C4-2B (cell line): ENCODE results near the gene CCR5AS.

Source experiments
- H3K27ac ChIP-seq: fragments of 450-650 bp; 2 replicates; pipeline ENCODE4 v1.5.1; 2017
- ZFX ChIP-seq: fragments of 450-650 bp; IDR thresholded peaks from 2 replicates; pipeline ENCODE4 v1.6.1; 2017
- TF ChIP-seq, protein P1 (sequence below): fragments of 450-650 bp; conservative IDR thresholded peaks from 2 replicates; pipeline ENCODE4 v1.5.1; 2017; ENCODE audit warnings: mild to moderate bottlenecking

CCR5AS gene

DNA sequence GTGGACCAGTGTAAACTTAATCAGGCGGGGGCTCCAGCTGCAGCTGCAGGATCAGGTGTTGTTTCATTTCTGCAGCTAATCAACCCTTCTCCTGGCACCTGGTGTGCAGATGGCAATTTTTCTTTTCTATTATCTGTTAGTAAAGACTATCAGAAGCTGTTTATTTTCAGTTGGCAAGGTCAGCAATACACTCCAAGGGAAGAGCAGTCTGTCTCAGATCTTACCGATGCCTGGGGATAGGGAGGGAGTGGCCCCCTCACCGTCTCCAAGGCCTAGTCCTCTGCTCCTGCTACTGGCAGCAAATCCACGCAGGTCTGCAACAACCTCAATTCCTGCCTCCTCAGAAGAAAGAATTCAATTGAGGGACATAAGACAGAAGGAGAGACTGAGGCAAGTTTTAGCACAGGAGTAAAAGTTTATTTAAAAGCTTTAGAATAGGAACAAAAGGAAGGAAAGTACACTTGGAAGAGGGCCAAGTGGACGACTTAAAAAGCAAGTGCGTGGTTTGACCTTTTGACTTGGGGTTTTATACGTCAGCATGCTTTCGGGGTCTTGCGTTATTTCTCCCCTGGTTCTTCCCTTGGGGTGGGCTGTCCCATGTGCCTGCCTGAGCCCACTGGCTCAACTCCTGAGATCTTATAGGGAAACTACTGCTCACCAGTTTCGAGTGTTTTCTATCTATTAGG is 9.4 kb upstream of the CCR5AS start:
- no peak for TF ChIP-seq ZFX
- TF ChIP-seq, protein P1, sequence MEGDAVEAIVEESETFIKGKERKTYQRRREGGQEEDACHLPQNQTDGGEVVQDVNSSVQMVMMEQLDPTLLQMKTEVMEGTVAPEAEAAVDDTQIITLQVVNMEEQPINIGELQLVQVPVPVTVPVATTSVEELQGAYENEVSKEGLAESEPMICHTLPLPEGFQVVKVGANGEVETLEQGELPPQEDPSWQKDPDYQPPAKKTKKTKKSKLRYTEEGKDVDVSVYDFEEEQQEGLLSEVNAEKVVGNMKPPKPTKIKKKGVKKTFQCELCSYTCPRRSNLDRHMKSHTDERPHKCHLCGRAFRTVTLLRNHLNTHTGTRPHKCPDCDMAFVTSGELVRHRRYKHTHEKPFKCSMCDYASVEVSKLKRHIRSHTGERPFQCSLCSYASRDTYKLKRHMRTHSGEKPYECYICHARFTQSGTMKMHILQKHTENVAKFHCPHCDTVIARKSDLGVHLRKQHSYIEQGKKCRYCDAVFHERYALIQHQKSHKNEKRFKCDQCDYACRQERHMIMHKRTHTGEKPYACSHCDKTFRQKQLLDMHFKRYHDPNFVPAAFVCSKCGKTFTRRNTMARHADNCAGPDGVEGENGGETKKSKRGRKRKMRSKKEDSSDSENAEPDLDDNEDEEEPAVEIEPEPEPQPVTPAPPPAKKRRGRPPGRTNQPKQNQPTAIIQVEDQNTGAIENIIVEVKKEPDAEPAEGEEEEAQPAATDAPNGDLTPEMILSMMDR = no peak
- no peak overlapping the region for H3K27ac ChIP-seq

DNA sequence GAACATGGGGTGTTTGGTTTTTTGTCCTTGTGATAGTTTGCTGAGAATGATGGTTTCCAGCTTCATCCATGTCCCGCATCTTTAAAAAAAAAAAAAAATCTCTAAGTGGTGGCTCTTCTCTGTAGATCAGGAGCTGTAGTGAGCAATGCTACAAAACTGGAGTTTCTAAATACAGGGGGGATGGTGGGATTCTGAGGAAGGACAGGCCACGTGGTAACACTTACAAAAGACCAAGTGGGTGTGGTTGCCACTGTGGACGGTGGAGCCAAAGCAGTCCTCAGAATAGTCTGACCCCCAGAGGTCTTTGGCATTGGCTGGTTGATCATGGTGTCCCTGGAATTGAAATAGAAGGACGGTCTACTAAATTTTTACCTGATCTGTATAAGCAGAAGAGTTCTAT is 7.9 kb upstream of the CCR5AS start:
- TF ChIP-seq, protein P1 = no peak
- TF ChIP-seq ZFX = no peak
- no peak overlapping the region for H3K27ac ChIP-seq

DNA sequence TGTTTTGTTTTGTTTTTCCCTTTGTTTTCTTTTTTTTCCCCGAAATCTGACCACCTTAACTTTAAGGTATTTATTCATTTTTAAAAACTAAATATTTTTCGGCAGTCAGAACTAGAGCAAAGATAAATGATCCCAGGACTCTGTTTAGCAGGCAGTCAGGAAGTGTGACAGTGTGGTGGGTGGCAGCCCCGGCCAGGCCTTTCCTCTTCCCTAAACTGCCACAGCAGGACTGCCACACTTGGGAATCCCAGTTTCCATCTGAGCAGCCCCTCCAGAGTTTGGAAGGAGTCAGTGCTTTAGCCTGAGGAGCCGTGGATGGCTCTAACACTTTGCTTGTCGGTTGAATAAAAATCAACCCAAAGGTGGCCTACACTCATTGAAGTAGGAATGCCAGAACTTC is 7.1 kb upstream of the CCR5AS start:
- TF ChIP-seq, protein P1 = no peak
- TF ChIP-seq ZFX = no peak
- no peak overlapping the region for H3K27ac ChIP-seq

DNA sequence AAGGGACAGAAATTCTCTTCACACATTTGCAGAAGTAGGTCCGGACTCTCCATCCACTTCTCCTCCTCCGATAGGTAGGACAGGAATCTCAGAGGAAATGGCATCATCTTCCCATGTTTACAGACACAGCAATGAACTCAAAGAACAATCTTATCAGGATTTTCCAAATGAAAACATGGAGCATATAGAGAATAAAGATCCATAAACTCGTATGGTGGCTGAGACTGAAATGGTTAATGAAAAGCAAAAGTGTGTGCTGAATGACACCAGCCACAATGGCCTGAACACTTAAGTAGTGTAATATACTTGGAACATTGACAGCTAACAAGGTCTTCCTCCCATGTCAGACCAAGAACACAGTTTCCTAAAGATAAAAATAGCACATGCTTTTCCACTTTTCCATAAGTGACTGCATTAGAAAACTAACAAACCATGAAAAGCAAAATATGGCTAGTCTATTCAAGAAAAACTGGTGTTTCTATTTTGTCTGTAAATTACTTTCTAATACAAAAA is 6.0 kb upstream of the CCR5AS start:
- TF ChIP-seq ZFX = no peak
- TF ChIP-seq, protein P1 = no peak
- H3K27ac ChIP-seq = no peak overlapping the region

DNA sequence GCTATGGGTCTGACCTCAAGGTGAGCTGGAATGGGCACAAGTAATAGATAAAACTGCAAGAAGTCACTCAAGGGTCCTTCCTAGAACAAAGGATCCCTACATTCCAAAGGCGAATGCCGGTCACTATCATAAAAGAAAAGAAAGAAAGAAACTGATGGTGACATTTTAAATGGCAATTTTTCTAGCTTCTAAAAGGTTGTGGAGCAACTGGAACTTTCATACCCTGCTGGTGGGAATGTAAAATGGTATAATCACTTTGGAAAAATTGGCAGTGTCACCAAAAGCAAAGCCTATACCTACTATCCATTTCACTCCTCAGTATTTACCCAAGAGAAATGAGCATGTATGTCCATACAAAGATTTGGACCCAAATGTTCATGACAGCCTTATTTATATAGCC is 4.4 kb upstream of the CCR5AS start:
- no peak overlapping the region for H3K27ac ChIP-seq
- TF ChIP-seq, protein P1 = no peak
- TF ChIP-seq ZFX = no peak

DNA sequence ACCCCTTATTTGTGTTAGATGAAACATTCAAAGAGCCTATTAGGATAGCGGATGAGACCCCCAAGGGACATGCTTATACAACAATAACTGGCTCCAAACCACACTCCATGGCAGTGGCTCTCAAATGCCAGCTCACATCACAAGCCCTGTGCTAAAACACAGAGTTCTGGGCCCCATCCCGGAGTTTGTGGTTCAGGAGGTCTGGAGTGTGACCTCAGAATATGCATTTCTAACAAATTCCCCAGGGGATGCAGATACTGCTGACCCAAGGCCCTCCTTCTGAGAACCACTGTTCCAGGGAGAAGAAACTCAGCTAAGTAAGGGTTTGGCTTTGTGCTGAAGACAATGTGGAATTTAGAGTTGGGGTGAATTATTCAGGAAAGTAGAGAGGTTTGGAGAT is 3.8 kb upstream of the CCR5AS start:
- TF ChIP-seq, protein P1 = no peak
- no peak for TF ChIP-seq ZFX

DNA sequence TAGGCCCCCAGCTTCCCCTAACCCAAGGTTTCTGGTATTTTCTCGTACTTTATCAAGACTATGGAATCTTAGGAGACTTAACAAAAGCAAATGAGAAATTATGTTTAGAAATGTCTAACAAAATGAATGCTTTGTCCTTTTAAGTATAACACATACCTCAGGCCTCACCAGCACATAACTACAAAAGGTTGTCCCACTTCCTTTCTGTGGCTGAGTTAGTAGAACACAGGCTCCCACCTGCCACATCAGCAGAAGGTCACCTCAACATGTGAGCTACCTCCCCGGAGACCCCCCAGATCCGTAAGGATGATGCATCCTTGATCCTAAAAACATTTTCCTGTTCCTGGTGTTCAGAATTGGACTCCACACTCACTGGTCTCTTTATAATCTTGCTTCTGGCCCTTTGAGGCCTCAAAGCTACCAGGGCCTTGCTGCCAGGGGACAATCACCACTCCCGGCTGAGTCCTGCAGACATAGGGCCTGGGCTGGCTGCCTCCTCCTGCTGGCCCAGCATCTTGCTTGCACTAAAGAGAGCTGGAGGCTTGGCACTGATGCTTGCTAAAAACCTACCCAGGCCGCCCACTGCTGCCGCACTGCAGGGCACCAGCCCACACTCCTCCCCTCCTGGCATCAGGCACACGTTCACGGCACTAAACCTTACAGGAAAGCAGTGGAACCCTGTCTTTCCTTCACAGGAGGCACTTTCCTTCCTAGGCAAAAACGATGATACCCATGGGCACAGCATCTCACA is 3.0 kb upstream of the CCR5AS start:
- TF ChIP-seq, protein P1 = no peak
- TF ChIP-seq ZFX = no peak
- no peak overlapping the region for H3K27ac ChIP-seq

More for the DNA sequence above, 3.8 kb upstream of the CCR5AS start:
- no peak overlapping the region for H3K27ac ChIP-seq
